K562 (cell line): ENCODE measurements around the gene UPF2. TPM values are rescaled to one million over a fixed set of nuclear protein-coding genes. Genes with fewer than 3 reads are reported as not detected.

ENCODE experiments used
- BHLHE40 ChIP-seq: IDR thresholded peaks from 2 replicates; pipeline ENCODE4 v1.6.1; 2011; ENCODE audit warnings: low read length, improper control_type of control experiment
- BMI1 ChIP-seq: fragments of 150-350 bp; IDR thresholded peaks from 2 replicates; pipeline ENCODE4 v1.6.1; 2014; ENCODE audit warnings: low read length
- CBX2 ChIP-seq: fragments of 200-600 bp; sonication (generic); IDR thresholded peaks from one replicate; pipeline ENCODE4 v1.6.1; 2012; ENCODE audit warnings: mild to moderate bottlenecking, low read length, inconsistent platforms; ENCODE audit not compliant: insufficient read depth, poor library complexity, severe bottlenecking
- CC2D1A ChIP-seq: fragments of 450-650 bp; IDR thresholded peaks from 2 replicates; pipeline ENCODE4 v1.6.1; 2017; ENCODE audit warnings: mild to moderate bottlenecking
- CREB1 ChIP-seq, 2 experiments: sonication (generic) in 1 of 2; formaldehyde crosslinking in 1 of 2; IDR thresholded peaks; 2 replicates each; pipeline versions ENCODE4 v1.6.1 to v1.8.0; 2012 to 2022; ENCODE audit warnings: inconsistent platforms in 1 of 2, mild to moderate bottlenecking in 1 of 2, missing genetic modification reagents in 1 of 2, moderate library complexity in 1 of 2
- ELF2 ChIP-seq: fragments of 250-450 bp; sonication (Bioruptor Pico); IDR thresholded peaks from 2 replicates; pipeline ENCODE4 v1.5.0; 2021; ENCODE audit warnings: mild to moderate bottlenecking
- EP400 ChIP-seq: fragments of 450-650 bp; IDR thresholded peaks from 2 replicates; pipeline ENCODE4 v1.6.1; 2017; ENCODE audit warnings: antibody characterized with exemption, mild to moderate bottlenecking, moderate library complexity
- FOXJ2 ChIP-seq: fragments of 200-800 bp; sonication (Bioruptor generic); IDR thresholded peaks from 2 replicates; pipeline ENCODE4 v1.6.1; 2016; ENCODE audit warnings: missing genetic modification characterization, missing compliant biosample characterization
- GABPB1 ChIP-seq: sonication (generic); formaldehyde crosslinking; IDR thresholded peaks from 2 replicates; pipeline ENCODE4 v1.8.0; 2022; ENCODE audit warnings: mild to moderate bottlenecking, missing genetic modification reagents
- HCFC1 ChIP-seq: IDR thresholded peaks from 2 replicates; pipeline ENCODE4 v1.6.1; 2012; ENCODE audit warnings: low read depth, low read length, improper control_type of control experiment
- KDM4B ChIP-seq, 2 experiments: fragments of 450-650 bp in 1 of 2; sonication (generic) in 1 of 2; IDR thresholded peaks; 2 replicates each; pipeline ENCODE4 v1.6.1; 2016 to 2017; ENCODE audit warnings: borderline replicate concordance in 2 of 2, antibody characterized with exemption in 1 of 2, low read depth in 1 of 2, mild to moderate bottlenecking in 1 of 2
- KDM5B ChIP-seq: fragments of 200-600 bp; sonication (generic); IDR thresholded peaks from 2 replicates; pipeline ENCODE4 v1.6.1; 2012; ENCODE audit warnings: low read depth, mild to moderate bottlenecking, moderate library complexity, low read length, control low read depth, inconsistent platforms; ENCODE audit not compliant: insufficient replicate concordance
- MCM3 ChIP-seq: fragments of 450-650 bp; IDR thresholded peaks from 2 replicates; pipeline ENCODE4 v1.6.1; 2016
- NBN ChIP-seq: fragments of 450-650 bp; IDR thresholded peaks from 2 replicates; pipeline ENCODE4 v1.6.1; 2016; ENCODE audit warnings: low read depth, mild to moderate bottlenecking
- PHF8 ChIP-seq: fragments of 200-600 bp; sonication (generic); IDR thresholded peaks from 2 replicates; pipeline ENCODE4 v1.6.1; 2012; ENCODE audit warnings: mixed run types, mild to moderate bottlenecking, inconsistent platforms, low read length, moderate library complexity, borderline replicate concordance
- RAD51 ChIP-seq: fragments of 450-650 bp; IDR thresholded peaks from 2 replicates; pipeline ENCODE4 v1.7.1; 2016; ENCODE audit warnings: low read depth, mild to moderate bottlenecking, borderline replicate concordance
- RBFOX2 ChIP-seq: fragments of 200-400 bp; formaldehyde crosslinking; IDR thresholded peaks from 2 replicates; pipeline ENCODE4 v1.6.1; 2017; ENCODE audit warnings: low read depth, mild to moderate bottlenecking, low read length, moderate library complexity
- SAFB ChIP-seq: fragments of 200-400 bp; formaldehyde crosslinking; IDR thresholded peaks from 2 replicates; pipeline ENCODE4 v1.6.1; 2017; ENCODE audit warnings: low read depth, low read length, borderline replicate concordance
- ZKSCAN3 ChIP-seq: fragments of 250-450 bp; sonication (Bioruptor Pico); IDR thresholded peaks from 2 replicates; pipeline ENCODE4 v1.4.0; 2020
- ZNF584 ChIP-seq: fragments of 200-800 bp; sonication (Bioruptor generic); IDR thresholded peaks from 2 replicates; pipeline ENCODE4 v1.6.1; 2016; ENCODE audit warnings: low read depth, mild to moderate bottlenecking, missing genetic modification characterization, missing compliant biosample characterization
- ZNF589 ChIP-seq: fragments of 200-800 bp; sonication (Bioruptor generic); IDR thresholded peaks from 2 replicates; pipeline ENCODE4 v1.6.1; 2016; ENCODE audit warnings: low read depth, missing genetic modification characterization, missing compliant biosample characterization
- ZZZ3 ChIP-seq: fragments of 450-650 bp; IDR thresholded peaks from 2 replicates; pipeline ENCODE4 v1.6.1; 2016; ENCODE audit warnings: antibody characterized with exemption, mild to moderate bottlenecking, moderate library complexity
- polyA plus RNA-seq, 8 experiments: library from polyadenylated mRNA; depleted of rRNA in 4 of 8; stranded (reverse) in 5 of 8; unstranded in 3 of 8; fragments of >200 nt; fragmentation: Nextera tagmentation in 2 of 8; fragmentation: Illumina TruSeq in 1 of 8; extraction: Ambion mirVana in 2 of 8; extraction: Trizol in 1 of 8; gene quantifications; 2 replicates each; pipeline versions ENCODE4 v1.2.1 to v1.2.3, GENCODE V29; 2011 to 2014; ENCODE audit warnings: inconsistent platforms in 1 of 8, missing spikeins in 1 of 8
- total RNA-seq, 7 experiments: library from RNA; depleted of rRNA in 6 of 7; stranded (reverse); fragments of >200 nt in 6 of 7; fragmentation: Illumina TruSeq in 2 of 7; extraction: Trizol in 2 of 7; gene quantifications; 2 replicates each; pipeline versions ENCODE4 v1.2.1 to v1.2.3, GENCODE V29; 2011 to 2021; ENCODE audit warnings: low replicate concordance in 1 of 7
- TF ChIP-seq, protein P1 (sequence below): fragments of 250-450 bp; sonication (Bioruptor Pico); IDR thresholded peaks from 2 replicates; pipeline ENCODE4 v1.5.0; 2021

UPF2 gene
- total and polyA plus RNA-seq, 9 of the 15 experiments (the other 6 are each of a cell fraction or from before 2014, with no cell fraction given): 13.9 to 37.7 (median 23.7) TPM

DNA sequence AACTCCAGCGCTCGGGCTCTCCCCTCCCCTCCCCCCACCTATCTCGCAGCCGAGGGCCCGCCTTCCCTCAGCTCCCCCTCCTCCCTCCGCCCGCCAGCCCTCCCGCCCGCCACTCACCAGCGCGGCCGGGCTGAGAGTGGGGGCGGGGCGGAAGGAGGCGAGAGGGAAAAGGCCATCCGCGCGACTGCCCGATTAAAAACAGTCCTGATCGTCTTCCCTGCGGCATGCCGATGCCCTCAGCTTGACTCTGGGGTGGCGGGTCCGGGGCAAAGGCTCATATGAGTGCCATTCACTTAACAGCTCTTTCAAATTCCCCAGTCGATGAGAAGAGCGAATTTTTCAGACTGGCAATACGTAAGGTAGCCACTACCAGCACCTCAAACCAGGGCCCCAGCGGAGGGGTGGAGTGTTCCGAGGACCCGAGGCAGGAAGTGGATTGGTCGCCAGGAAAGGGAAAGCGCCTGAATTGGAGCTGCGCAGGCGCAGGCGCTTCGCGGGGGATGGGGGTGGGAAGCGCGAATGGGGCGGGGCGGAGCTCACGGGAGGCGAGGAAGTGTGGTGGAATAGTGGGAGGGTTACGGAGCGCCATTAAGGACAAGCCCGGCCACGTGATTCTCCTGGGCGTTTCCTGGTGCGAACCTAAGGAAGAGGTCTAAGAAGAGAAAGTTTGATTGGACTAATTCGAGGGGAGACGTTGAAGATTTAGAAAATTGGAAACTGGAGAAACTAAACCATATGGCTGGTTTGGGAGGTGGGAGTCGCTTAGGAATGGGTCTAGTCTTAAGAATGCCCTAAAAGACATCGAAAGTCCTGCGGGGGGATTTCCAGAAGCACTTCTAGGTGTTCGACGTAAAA is at the start of gene UPF2 (continued):
- TF ChIP-seq FOXJ2 (tag) (0 out of 2 replicates have a peak, but pooled peaks have one; percentile 22), SAFB (no peak), CBX2 (no peak), CREB1 (IDR thresholded peaks at IDR 0.05) (peak; percentile 47; the same call in 1 of the 2 replicates), CREB1 (CRISPR knock-in tag; IDR thresholded peaks at IDR 0.05) (peak; percentile 54; the same call in 1 of the 2 replicates), KDM5B (peak; percentile 28), ZNF584 (CRISPR knock-in tag) (0 out of 2 replicates have a peak, but pooled peaks have one; percentile 10), NBN (0 out of 2 replicates have a peak, but pooled peaks have one; percentile 24), ZZZ3 (no peak), HCFC1 (peak; percentile 45), RBFOX2 (peak; percentile 19), BMI1 (no peak), GABPB1 (CRISPR knock-in tag) (peak; percentile 60; the same call in 1 of the 2 replicates), ZKSCAN3 (no peak), KDM4B (IDR thresholded peaks at IDR 0.05; ENCODE audit: borderline replicate concordance in 2 of 2, low read depth in 1 of 2) (peak in 1 of 2 experiments; percentile 68; a peak in 1 of 4 replicates), PHF8 (peak; percentile 39; the same call in 1 of the 2 replicates), CC2D1A (peak; percentile 50; the same call in 1 of the 2 replicates), EP400 (peak; percentile 88), ZNF589 (CRISPR knock-in tag) (no peak), MCM3 (no peak), RAD51 (peak; percentile 93), ELF2 (CRISPR knock-in tag) (peak; percentile 87), BHLHE40 (peak; percentile 84)
- TF ChIP-seq, protein P1, sequence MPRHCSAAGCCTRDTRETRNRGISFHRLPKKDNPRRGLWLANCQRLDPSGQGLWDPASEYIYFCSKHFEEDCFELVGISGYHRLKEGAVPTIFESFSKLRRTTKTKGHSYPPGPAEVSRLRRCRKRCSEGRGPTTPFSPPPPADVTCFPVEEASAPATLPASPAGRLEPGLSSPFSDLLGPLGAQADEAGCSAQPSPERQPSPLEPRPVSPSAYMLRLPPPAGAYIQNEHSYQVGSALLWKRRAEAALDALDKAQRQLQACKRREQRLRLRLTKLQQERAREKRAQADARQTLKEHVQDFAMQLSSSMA (CRISPR knock-in tag): no peak
